ENCODE results near the gene ELOVL6. TPM values are rescaled to one million over a fixed set of nuclear protein-coding genes. Genes with fewer than 3 reads are reported as not detected.

ELOVL6 gene
- total RNA-seq, 1 donor from 2014 or later = 4.7 TPM

GRCh38 chr4:110172972-110173371 is 25.4 kb downstream of the ELOVL6 start:
- Histone ChIP-seq H3K9me3 (no peaks in the 10 kb centered on the region), H3K27me3 (no peaks in the 10 kb centered on the region), H3K27ac (no peak overlapping the region), H3K36me3 (no peaks in the 10 kb centered on the region), H3K4me1 (no peaks in the 10 kb centered on the region), H3K4me3 (no peak overlapping the region)
- TF ChIP-seq CTCF (IDR thresholded peaks at IDR 0.05) = no peak
- no peak for DNase-seq
- intact Hi-C loops (cut with DNase I) = no loop called here
- ATAC-seq = peak; percentile 76

GRCh38 chr4:110171971-110172370 is 26.4 kb downstream of the ELOVL6 start:
- ATAC-seq = no peak
- intact Hi-C loops (cut with DNase I) = no loop called here
- no peak for DNase-seq
- TF ChIP-seq CTCF (IDR thresholded peaks at IDR 0.05) = no peak
- no peaks in the 10 kb centered on the region for H3K36me3 ChIP-seq
- H3K9me3 ChIP-seq = no peaks in the 10 kb centered on the region
- no peak overlapping the region for H3K27ac ChIP-seq
- H3K4me3 ChIP-seq = no peak overlapping the region
- H3K27me3 ChIP-seq = no peaks in the 10 kb centered on the region
- no peaks in the 10 kb centered on the region for H3K4me1 ChIP-seq

GRCh38 chr4:110170861-110171260 is 27.6 kb downstream of the ELOVL6 start:
- no peaks in the 10 kb centered on the region for H3K36me3 ChIP-seq
- no peak for TF ChIP-seq CTCF (IDR thresholded peaks at IDR 0.05)
- no peaks in the 10 kb centered on the region for H3K4me1 ChIP-seq
- no peaks in the 10 kb centered on the region for H3K27me3 ChIP-seq
- no peak for DNase-seq
- no peak overlapping the region for H3K4me3 ChIP-seq
- intact Hi-C loops (cut with DNase I) = no loop called here
- no peaks in the 10 kb centered on the region for H3K9me3 ChIP-seq
- no peak overlapping the region for H3K27ac ChIP-seq
- ATAC-seq = no peak

- no peak overlapping the region for H3K4me3 ChIP-seq
- no peak overlapping the region for H3K27ac ChIP-seq
- intact Hi-C loops (cut with DNase I) = no loop called here
- peak; percentile 60 for ATAC-seq
- no peak for DNase-seq
- H3K27me3 ChIP-seq = no peaks in the 10 kb centered on the region
- TF ChIP-seq CTCF (IDR thresholded peaks at IDR 0.05) = no peak
- H3K36me3 ChIP-seq = no peaks in the 10 kb centered on the region
- H3K4me1 ChIP-seq = no peaks in the 10 kb centered on the region
- no peaks in the 10 kb centered on the region for H3K9me3 ChIP-seq
These were observed 32.8 kb downstream of the ELOVL6 start for GRCh38 chr4:110165382-110166286.

- H3K27ac ChIP-seq = no peak overlapping the region
- TF ChIP-seq CTCF (IDR thresholded peaks at IDR 0.05) = no peak
- no peak for ATAC-seq
These were observed 33.6 kb downstream of the ELOVL6 start for GRCh38 chr4:110164856-110165255.

More at GRCh38 chr4:110164856-110165255, 33.6 kb downstream of the ELOVL6 start:
- DNase-seq = no peak
- Histone ChIP-seq H3K27me3 (no peaks in the 10 kb centered on the region), H3K9me3 (no peaks in the 10 kb centered on the region), H3K36me3 (no peaks in the 10 kb centered on the region), H3K4me1 (no peaks in the 10 kb centered on the region), H3K4me3 (no peak overlapping the region)
- intact Hi-C loops (cut with DNase I) = no loop called here

Data from upper lobe of right lung (tissue), 1 donor.